ENCODE data around the gene EHF. TPM values are rescaled to one million over a fixed set of nuclear protein-coding genes. Genes with fewer than 3 reads are reported as not detected.

EHF gene
- total RNA-seq, 4 donors from 2014 or later = 0.09 to 0.85 TPM; not detected in 2

DNA sequence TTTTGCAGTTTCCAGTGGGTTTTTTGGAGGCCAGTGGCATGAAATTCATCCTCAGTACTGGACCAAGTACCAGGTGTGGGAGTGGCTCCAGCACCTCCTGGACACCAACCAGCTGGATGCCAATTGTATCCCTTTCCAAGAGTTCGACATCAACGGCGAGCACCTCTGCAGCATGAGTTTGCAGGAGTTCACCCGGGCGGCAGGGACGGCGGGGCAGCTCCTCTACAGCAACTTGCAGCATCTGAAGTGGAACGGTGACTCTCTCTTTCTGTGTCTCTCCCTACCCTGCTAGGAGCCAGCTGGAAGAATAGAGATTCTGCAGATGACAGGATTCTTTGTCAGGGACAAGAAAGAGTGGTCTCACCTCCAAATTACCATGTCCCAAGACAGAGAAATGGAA lies 25.5 kb downstream of the EHF start:
- Histone ChIP-seq H3K36me3 (no peaks in the 10 kb centered on the region), H3K27me3 (no peaks in the 10 kb centered on the region), H3K4me1 (no peaks in the 10 kb centered on the region), H3K4me3 (no peak overlapping the region), H3K27ac (no peak overlapping the region), H3K9me3 (no peaks in the 10 kb centered on the region)
- no peak for DNase-seq
- ATAC-seq = no peak
- in situ Hi-C loops (cut with MboI; ENCODE audit: low sequenced_read_pairs in 4 of 4) = no loop called here
- TF ChIP-seq, protein P1, sequence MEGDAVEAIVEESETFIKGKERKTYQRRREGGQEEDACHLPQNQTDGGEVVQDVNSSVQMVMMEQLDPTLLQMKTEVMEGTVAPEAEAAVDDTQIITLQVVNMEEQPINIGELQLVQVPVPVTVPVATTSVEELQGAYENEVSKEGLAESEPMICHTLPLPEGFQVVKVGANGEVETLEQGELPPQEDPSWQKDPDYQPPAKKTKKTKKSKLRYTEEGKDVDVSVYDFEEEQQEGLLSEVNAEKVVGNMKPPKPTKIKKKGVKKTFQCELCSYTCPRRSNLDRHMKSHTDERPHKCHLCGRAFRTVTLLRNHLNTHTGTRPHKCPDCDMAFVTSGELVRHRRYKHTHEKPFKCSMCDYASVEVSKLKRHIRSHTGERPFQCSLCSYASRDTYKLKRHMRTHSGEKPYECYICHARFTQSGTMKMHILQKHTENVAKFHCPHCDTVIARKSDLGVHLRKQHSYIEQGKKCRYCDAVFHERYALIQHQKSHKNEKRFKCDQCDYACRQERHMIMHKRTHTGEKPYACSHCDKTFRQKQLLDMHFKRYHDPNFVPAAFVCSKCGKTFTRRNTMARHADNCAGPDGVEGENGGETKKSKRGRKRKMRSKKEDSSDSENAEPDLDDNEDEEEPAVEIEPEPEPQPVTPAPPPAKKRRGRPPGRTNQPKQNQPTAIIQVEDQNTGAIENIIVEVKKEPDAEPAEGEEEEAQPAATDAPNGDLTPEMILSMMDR (IDR thresholded peaks at IDR 0.05 in 4 of 5, conservative IDR thresholded peaks at IDR 0.05 in 1 of 5) = no peak
- TF ChIP-seq POLR2A (IDR thresholded peaks at IDR 0.05) = no peak
- intact Hi-C loops (cut with DNase I; ENCODE audit: low total_unique reads) = no loop called here

DNA sequence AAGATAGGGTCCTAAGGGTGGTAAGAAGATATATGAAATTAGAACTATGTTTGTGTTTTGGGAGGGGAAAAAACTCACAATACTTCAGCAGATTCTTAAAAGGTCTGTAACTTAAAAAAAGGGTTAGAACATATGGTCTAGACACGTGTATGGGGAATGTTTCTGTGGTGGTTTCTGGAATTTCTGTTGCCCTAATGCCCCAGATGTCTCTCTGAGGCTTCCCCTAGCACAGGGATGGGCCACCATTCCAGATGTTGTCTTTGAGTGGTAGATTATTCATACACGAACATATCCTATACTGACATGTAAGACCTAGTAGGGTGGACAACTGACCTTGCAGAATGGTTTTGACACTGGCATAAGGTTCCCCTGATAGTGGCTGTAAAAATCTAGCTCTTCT lies 26.2 kb downstream of the EHF start:
- Histone ChIP-seq H3K4me1 (no peaks in the 10 kb centered on the region), H3K4me3 (no peak overlapping the region), H3K9me3 (no peaks in the 10 kb centered on the region), H3K27ac (no peak overlapping the region), H3K36me3 (no peaks in the 10 kb centered on the region), H3K27me3 (no peaks in the 10 kb centered on the region)
- intact Hi-C loops (cut with DNase I; ENCODE audit: low total_unique reads) = no loop called here
- ATAC-seq = no peak
- DNase-seq = no peak
- in situ Hi-C loops (cut with MboI; ENCODE audit: low sequenced_read_pairs in 4 of 4) = no loop called here
- TF ChIP-seq, protein P1 (IDR thresholded peaks at IDR 0.05 in 4 of 5, conservative IDR thresholded peaks at IDR 0.05 in 1 of 5) = no peak
- TF ChIP-seq POLR2A (IDR thresholded peaks at IDR 0.05) = no peak

DNA sequence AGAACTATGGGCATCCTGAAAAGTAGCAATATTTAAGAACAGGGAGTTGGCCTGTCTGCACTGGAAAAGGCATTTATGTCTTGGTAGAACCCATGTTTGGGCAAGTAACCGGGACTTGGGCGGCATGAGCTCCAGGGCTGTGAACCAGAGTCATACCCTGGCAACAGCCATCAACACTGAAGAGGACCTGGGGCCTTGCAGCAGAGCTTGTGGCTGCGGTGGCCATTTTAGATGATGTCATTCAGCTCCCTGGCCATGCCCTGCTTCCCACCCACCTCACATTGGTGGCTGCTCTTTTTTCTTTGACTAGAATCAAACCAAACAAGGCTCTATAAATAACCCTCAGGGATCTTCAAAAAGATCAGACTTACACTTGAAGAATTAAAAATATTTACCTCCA lies 26.6 kb downstream of the EHF start:
- H3K36me3 ChIP-seq = no peaks in the 10 kb centered on the region
- in situ Hi-C loops (cut with MboI; ENCODE audit: low sequenced_read_pairs in 4 of 4) = no loop called here
- ATAC-seq = no peak
- no peaks in the 10 kb centered on the region for H3K27me3 ChIP-seq
- H3K4me1 ChIP-seq = no peaks in the 10 kb centered on the region
- no peak overlapping the region for H3K27ac ChIP-seq
- no peak for TF ChIP-seq POLR2A (IDR thresholded peaks at IDR 0.05)
- TF ChIP-seq, protein P1 (IDR thresholded peaks at IDR 0.05 in 4 of 5, conservative IDR thresholded peaks at IDR 0.05 in 1 of 5) = no peak
- no peaks in the 10 kb centered on the region for H3K9me3 ChIP-seq
- H3K4me3 ChIP-seq = no peak overlapping the region
- intact Hi-C loops (cut with DNase I; ENCODE audit: low total_unique reads) = no loop called here
- no peak for DNase-seq

DNA sequence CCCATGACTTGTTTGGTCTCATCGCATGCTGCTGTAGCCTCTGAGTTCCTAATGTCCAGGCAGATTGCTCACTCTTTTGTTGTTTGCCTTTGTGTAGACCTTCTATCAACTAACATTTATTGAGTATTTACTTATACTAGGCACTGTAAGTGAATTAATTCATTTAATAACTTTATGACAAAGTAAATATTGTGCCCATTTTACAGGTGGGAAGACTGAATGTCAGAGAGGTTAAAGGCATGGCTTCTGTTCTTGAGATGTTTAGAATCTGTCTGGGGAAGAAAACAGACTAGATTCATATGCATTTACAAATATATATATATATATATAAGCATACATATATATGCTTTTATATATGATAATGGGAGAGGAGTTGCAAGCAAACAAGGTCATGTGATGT lies 27.1 kb downstream of the EHF start:
- ATAC-seq (no peak), DNase-seq (no peak)
- H3K4me3 ChIP-seq = no peak overlapping the region
- H3K9me3 ChIP-seq = no peaks in the 10 kb centered on the region
- no peaks in the 10 kb centered on the region for H3K27me3 ChIP-seq
- H3K36me3 ChIP-seq = no peaks in the 10 kb centered on the region
- no peak for TF ChIP-seq POLR2A (IDR thresholded peaks at IDR 0.05)
- TF ChIP-seq, protein P1 (IDR thresholded peaks at IDR 0.05 in 4 of 5, conservative IDR thresholded peaks at IDR 0.05 in 1 of 5) = no peak
- H3K27ac ChIP-seq = no peak overlapping the region
- intact Hi-C loops (cut with DNase I; ENCODE audit: low total_unique reads) (no loop called here), in situ Hi-C loops (cut with MboI; ENCODE audit: low sequenced_read_pairs in 4 of 4) (no loop called here)
- H3K4me1 ChIP-seq = no peaks in the 10 kb centered on the region

DNA sequence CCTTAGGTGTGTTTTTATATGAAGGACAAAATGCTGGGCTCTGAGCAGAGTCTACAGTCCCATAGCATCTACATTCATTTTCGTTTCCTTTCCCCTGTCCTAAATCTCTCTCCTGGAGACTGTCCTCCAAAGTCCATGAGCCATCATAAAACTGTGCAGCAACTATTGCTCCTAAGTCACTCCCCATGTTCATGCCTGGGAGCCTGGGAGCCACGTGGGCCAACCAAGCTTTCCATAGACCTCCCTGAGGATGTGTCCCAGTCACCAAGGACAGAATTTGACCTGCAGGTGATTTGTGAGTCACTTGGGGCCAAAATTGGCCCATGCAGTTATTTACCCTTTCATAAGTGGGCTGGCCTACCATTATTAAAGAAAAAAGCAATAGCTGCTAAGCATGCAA lies 28.7 kb downstream of the EHF start:
- intact Hi-C loops (cut with DNase I; ENCODE audit: low total_unique reads) = no loop called here
- TF ChIP-seq, protein P1 (IDR thresholded peaks at IDR 0.05 in 4 of 5, conservative IDR thresholded peaks at IDR 0.05 in 1 of 5) = no peak
- no peak for TF ChIP-seq POLR2A (IDR thresholded peaks at IDR 0.05)
- no peaks in the 10 kb centered on the region for H3K27me3 ChIP-seq

More for the DNA sequence above, 28.7 kb downstream of the EHF start:
- Histone ChIP-seq H3K4me1 (peaks cover 5 to 14% of the 10 kb centered on the region in 2 donors), H3K9me3 (no peaks in the 10 kb centered on the region), H3K27ac (no peak overlapping the region), H3K36me3 (no peaks in the 10 kb centered on the region), H3K4me3 (no peak overlapping the region)
- no peak for DNase-seq
- in situ Hi-C loops (cut with MboI; ENCODE audit: low sequenced_read_pairs in 4 of 4) = no loop called here
- ATAC-seq = no peak
